CD4-positive, alpha-beta memory T cell (primary cell): ENCODE data around the gene TMEM138. TPM values are rescaled to one million over a fixed set of nuclear protein-coding genes. Genes with fewer than 3 reads are reported as not detected.

ENCODE experiments used
- CTCF ChIA-PET: fragments of 350-600 bp; sonication (Branson Sonifier 250); formaldehyde crosslinking; loops from one replicate; lab custom pipeline; 2021; ENCODE audit warnings: inconsistent platforms; ENCODE audit not compliant: partially characterized antibody; lab: Charles Lee
- POLR2A ChIA-PET: fragments of 350-600 bp; sonication (Branson Sonifier 250); formaldehyde crosslinking; loops from one replicate; lab custom pipeline; 2021; ENCODE audit not compliant: partially characterized antibody; lab: Charles Lee
- DNase-seq, 5 donors: peaks; one replicate each; pipeline versions ENCODE4 v3.0.0 to v3.0.0-alpha.2; 2020 to 2022; ENCODE audit warnings: mixed read lengths in 1 of 5
- H3K27ac ChIP-seq: one replicate; pipeline ENCODE4 v1.7.0; 2013; ENCODE audit warnings: low read depth, low read length
- H3K27me3 ChIP-seq: 2 replicates; pipeline ENCODE4 v1.7.0; 2013; ENCODE audit warnings: mild to moderate bottlenecking, low read length, moderate library complexity; ENCODE audit not compliant: insufficient read depth
- H3K36me3 ChIP-seq: 2 replicates; pipeline ENCODE4 v1.7.0; 2013; ENCODE audit warnings: mild to moderate bottlenecking, low read length, moderate library complexity; ENCODE audit not compliant: insufficient read depth
- H3K4me1 ChIP-seq: 2 replicates; pipeline ENCODE4 v1.7.0; 2013; ENCODE audit warnings: mild to moderate bottlenecking, low read length, moderate library complexity; ENCODE audit not compliant: insufficient read depth
- H3K4me3 ChIP-seq, 2 donors: one replicate each; pipeline ENCODE4 v1.7.0; 2013; ENCODE audit warnings: low read length in 2 of 2, mild to moderate bottlenecking in 1 of 2
- H3K9me3 ChIP-seq, 2 donors: one replicate each; pipeline ENCODE4 v1.7.0; 2013; ENCODE audit warnings: low read length in 2 of 2, control low read depth in 1 of 2; ENCODE audit not compliant: control insufficient read depth in 1 of 2
- H3K27ac Mint-ChIP-seq, 7 donors: one replicate each; pipeline ENCODE4 v1.8.0; 2020 to 2021; ENCODE audit warnings: mixed read lengths in 7 of 7, mild to moderate bottlenecking in 6 of 7, inconsistent platforms in 3 of 7, moderate library complexity in 3 of 7
- H3K27me3 Mint-ChIP-seq, 2 donors: one replicate each; pipeline ENCODE4 v1.8.0; 2020 to 2021; ENCODE audit warnings: mixed read lengths in 2 of 2
- H3K36me3 Mint-ChIP-seq, 2 donors: one replicate each; pipeline ENCODE4 v1.8.0; 2020 to 2021; ENCODE audit warnings: mixed read lengths in 2 of 2, inconsistent platforms in 1 of 2, mild to moderate bottlenecking in 1 of 2
- H3K4me1 Mint-ChIP-seq, 4 donors: one replicate each; pipeline ENCODE4 v1.8.0; 2020 to 2021; ENCODE audit warnings: mixed read lengths in 4 of 4, mild to moderate bottlenecking in 1 of 4
- H3K4me3 Mint-ChIP-seq, 8 donors: one replicate each; pipeline ENCODE4 v1.8.0; 2020 to 2021; ENCODE audit warnings: mixed read lengths in 8 of 8, mild to moderate bottlenecking in 7 of 8, moderate library complexity in 6 of 8, inconsistent platforms in 3 of 8
- H3K9me3 Mint-ChIP-seq, 8 donors: one replicate each; pipeline ENCODE4 v1.8.0; 2020 to 2021; ENCODE audit warnings: mixed read lengths in 8 of 8, mild to moderate bottlenecking in 5 of 8, inconsistent platforms in 3 of 8, moderate library complexity in 1 of 8
- intact Hi-C: fragments of 100-400 bp; cut with micrococcal nuclease; formaldehyde crosslinking; loops from one replicate; pipeline ENCODE4 v1.15.1; 2023
- polyA plus RNA-seq, 2 donors: library from polyadenylated mRNA; unstranded; fragments of 300-500 nt; fragmentation: Illumina TruSeq; gene quantifications; one replicate each; pipeline ENCODE4 v1.2.3, GENCODE V29; 2021
- total RNA-seq, 2 experiments: library from RNA; stranded (reverse); gene quantifications; one replicate each; pipeline ENCODE4 v1.2.3, GENCODE V29; 2021

TMEM138 gene
- total and polyA plus RNA-seq, 4 experiments from 2014 or later: 49.0 to 62.5 (median 60.2) TPM

DNA sequence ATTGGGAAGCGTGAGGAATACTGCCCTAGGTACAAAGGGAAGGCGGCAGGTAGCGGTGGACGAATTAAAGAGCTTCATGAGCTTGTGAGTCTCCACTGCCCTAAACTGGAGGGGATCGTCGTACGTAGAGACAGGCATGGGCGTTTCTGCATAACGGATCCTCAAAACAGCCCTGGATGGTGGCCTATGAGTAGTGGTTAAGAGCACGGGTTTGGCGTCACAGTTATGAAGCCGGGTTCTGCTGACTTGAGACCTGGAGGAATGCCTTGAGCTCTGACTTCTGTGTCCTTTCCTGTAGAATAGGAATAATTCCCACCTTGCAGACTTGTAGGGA is 335 bp downstream of the TMEM138 start:
- Mint-ChIP-seq H3K9me3 (peaks cover 0 to 3% (median 0%) of the 10 kb centered on the region in 8 donors), H3K27ac (peak overlapping the region; percentile 92 to 100 (median 99)), H3K27me3 (no peaks in the 10 kb centered on the region), H3K4me3 (peak overlapping the region; percentile 93 to 100 (median 98)), H3K4me1 (peaks cover 21 to 50% (median 32%) of the 10 kb centered on the region in 4 donors), H3K36me3 (peaks cover 4 to 42% of the 10 kb centered on the region in 2 donors)
- Histone ChIP-seq H3K9me3 (no peaks in the 10 kb centered on the region), H3K36me3 (peaks cover 29% of the 10 kb centered on the region), H3K27me3 (no peaks in the 10 kb centered on the region), H3K4me3 (peak overlapping the region; percentile 87 to 95), H3K27ac (peak overlapping the region; percentile 95), H3K4me1 (peaks cover 27% of the 10 kb centered on the region)
- peak in 4 of 5 donors; percentile 56 to 74 (median 60) for DNase-seq
- ChIA-PET CTCF (interaction anchor here (1.0 to 7.1 kb wide), 10 partner anchors 14 to 73 kb away, joined by 3 to 92 read pairs (median 6); partner anchors contain the start of genes DDB1, TKFC and TMEM216), POLR2A (interaction anchor here (0.6 to 6.3 kb wide), 22 partner anchors 9 to 1479 kb away, joined by 3 to 97 read pairs (median 6); partner anchors contain the start of genes CPSF7, DDB1, EEF1G and HNRNPUL2)
- intact Hi-C loops: loop anchor here (1.0 to 2.0 kb wide), 3 partner anchors 29 to 68 kb away; partner anchors contain the start of genes DDB1, SDHAF2, TKFC and TMEM216

DNA sequence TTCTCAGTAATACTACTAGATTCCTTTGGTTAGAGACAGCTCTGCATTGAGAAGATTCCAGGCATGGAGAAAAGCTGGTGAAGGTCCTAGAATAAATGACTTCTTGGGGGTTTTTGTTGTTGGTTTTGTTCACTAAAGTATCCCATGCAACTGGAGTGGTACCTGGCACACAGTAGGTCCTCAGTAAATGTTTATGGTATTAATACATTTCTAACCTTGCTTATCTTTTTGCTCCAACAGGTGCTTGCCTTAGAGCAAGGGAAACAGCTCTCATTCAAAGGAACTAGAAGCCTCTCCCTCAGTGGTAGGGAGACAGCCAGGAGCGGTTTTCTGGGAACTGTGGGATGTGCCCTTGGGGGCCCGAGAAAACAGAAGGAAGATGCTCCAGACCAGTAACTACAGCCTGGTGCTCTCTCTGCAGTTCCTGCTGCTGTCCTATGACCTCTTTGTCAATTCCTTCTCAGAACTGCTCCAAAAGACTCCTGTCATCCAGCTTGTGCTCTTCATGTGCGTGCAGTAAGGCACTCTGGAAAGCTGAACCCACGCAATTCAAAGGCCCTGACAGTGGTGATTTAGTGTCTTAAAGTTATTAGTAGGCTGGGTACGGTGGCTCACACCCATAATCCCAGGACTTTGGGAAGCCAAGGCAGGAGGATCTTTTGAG is 2.0 kb downstream of the TMEM138 start:
- Mint-ChIP-seq H3K36me3 (peaks cover 7 to 56% of the 10 kb centered on the region in 2 donors), H3K27me3 (no peaks in the 10 kb centered on the region), H3K27ac (peak overlapping the region in 5 of 7 donors; percentile 49 to 99 (median 92)), H3K9me3 (peaks cover 0 to 3% (median 0%) of the 10 kb centered on the region in 8 donors), H3K4me3 (peak overlapping the region in 6 of 8 donors; percentile 48 to 100 (median 94)), H3K4me1 (peaks cover 18 to 46% (median 30%) of the 10 kb centered on the region in 4 donors)
- H3K4me3 ChIP-seq: no peak overlapping the region
- DNase-seq: no peak
- H3K9me3 ChIP-seq: no peaks in the 10 kb centered on the region
- H3K27me3 ChIP-seq: no peaks in the 10 kb centered on the region
- ChIA-PET POLR2A (interaction anchor here (0.5 to 6.3 kb wide), 3 partner anchors 31 to 449 kb away, joined by 4 to 97 read pairs (median 5); partner anchors contain the start of genes CPSF7, DDB1, SDHAF2 and TKFC), CTCF (interaction anchor here (1.5 to 7.1 kb wide), 6 partner anchors 18 to 71 kb away, joined by 3 to 92 read pairs (median 20); partner anchors contain the start of genes DDB1 and TKFC)
- H3K36me3 ChIP-seq: peaks cover 42% of the 10 kb centered on the region
- intact Hi-C loops: no loop called here
- peaks cover 27% of the 10 kb centered on the region for H3K4me1 ChIP-seq
- no peak overlapping the region for H3K27ac ChIP-seq

DNA sequence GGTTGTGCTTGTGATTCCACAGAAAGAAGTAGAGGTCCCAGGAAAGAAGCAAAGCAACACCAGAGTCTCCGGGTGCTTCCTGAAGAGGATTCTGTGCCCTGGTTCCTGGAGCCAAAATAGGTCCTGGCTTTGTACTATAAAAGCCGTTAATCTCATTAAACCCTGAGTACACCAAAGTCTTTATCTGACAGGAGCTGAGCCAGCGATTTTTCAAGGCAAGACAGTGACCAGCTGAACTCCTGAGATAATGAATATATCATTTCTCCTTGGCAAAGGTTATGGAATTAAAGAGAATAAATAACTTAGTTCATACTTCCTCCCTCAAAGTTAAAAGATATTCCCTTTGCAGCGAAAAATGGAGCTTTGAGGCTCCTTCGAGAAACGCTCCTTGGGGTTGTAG is 5.2 kb downstream of the TMEM138 start:
- Histone ChIP-seq H3K27me3 (no peaks in the 10 kb centered on the region), H3K36me3 (peaks cover 53% of the 10 kb centered on the region), H3K4me1 (peaks cover 14% of the 10 kb centered on the region), H3K4me3 (no peak overlapping the region), H3K27ac (no peak overlapping the region), H3K9me3 (no peaks in the 10 kb centered on the region)
- Mint-ChIP-seq H3K4me1 (peaks cover 9 to 17% (median 13%) of the 10 kb centered on the region in 4 donors), H3K27ac (no peak overlapping the region), H3K36me3 (peaks cover 7 to 61% of the 10 kb centered on the region in 2 donors), H3K9me3 (no peaks in the 10 kb centered on the region), H3K27me3 (no peaks in the 10 kb centered on the region), H3K4me3 (no peak overlapping the region)
- intact Hi-C loops: no loop called here
- no peak for DNase-seq
- ChIA-PET POLR2A (interaction anchor here (0.9 to 1.1 kb wide), 2 partner anchors 34 to 62 kb away, joined by 3 to 4 read pairs; partner anchors contain the start of genes CPSF7 and SDHAF2), CTCF (interaction anchor here (1.1 to 4.2 kb wide), 3 partner anchors 18 to 36 kb away, joined by 5 to 23 read pairs (median 5); no protein-coding TSS in a partner anchor)

DNA sequence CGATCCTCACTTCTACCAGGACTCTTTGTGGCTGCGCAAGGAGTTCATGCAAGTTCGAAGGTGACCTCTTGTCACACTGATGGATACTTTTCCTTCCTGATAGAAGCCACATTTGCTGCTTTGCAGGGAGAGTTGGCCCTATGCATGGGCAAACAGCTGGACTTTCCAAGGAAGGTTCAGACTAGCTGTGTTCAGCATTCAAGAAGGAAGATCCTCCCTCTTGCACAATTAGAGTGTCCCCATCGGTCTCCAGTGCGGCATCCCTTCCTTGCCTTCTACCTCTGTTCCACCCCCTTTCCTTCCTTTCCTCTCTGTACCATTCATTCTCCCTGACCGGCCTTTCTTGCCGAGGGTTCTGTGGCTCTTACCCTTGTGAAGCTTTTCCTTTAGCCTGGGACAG is 6.5 kb downstream of the TMEM138 start:
- ChIA-PET POLR2A (interaction anchor here (2.2 kb wide), 1 partner anchor 23 kb away, joined by 13 read pairs; the partner anchor contains the start of gene TMEM216), CTCF (interaction anchor here (2.2 to 4.2 kb wide), 2 partner anchors 17 to 33 kb away, joined by 10 to 23 read pairs; no protein-coding TSS in a partner anchor)
- peaks cover 2 to 4% (median 3%) of the 10 kb centered on the region in 4 donors for H3K4me1 Mint-ChIP-seq
- no peak overlapping the region for H3K27ac ChIP-seq
- intact Hi-C loops: no loop called here
- H3K27me3 ChIP-seq: no peaks in the 10 kb centered on the region
- H3K36me3 Mint-ChIP-seq: peaks cover 7 to 52% of the 10 kb centered on the region in 2 donors
- no peak overlapping the region for H3K4me3 Mint-ChIP-seq
- H3K27ac Mint-ChIP-seq: peak overlapping the region in 1 of 7 donors; percentile 57
- no peaks in the 10 kb centered on the region for H3K27me3 Mint-ChIP-seq
- H3K9me3 Mint-ChIP-seq: no peaks in the 10 kb centered on the region
- no peak overlapping the region for H3K4me3 ChIP-seq
- H3K4me1 ChIP-seq: peaks cover 3% of the 10 kb centered on the region
- H3K9me3 ChIP-seq: no peaks in the 10 kb centered on the region
- H3K36me3 ChIP-seq: peaks cover 53% of the 10 kb centered on the region
- no peak for DNase-seq

DNA sequence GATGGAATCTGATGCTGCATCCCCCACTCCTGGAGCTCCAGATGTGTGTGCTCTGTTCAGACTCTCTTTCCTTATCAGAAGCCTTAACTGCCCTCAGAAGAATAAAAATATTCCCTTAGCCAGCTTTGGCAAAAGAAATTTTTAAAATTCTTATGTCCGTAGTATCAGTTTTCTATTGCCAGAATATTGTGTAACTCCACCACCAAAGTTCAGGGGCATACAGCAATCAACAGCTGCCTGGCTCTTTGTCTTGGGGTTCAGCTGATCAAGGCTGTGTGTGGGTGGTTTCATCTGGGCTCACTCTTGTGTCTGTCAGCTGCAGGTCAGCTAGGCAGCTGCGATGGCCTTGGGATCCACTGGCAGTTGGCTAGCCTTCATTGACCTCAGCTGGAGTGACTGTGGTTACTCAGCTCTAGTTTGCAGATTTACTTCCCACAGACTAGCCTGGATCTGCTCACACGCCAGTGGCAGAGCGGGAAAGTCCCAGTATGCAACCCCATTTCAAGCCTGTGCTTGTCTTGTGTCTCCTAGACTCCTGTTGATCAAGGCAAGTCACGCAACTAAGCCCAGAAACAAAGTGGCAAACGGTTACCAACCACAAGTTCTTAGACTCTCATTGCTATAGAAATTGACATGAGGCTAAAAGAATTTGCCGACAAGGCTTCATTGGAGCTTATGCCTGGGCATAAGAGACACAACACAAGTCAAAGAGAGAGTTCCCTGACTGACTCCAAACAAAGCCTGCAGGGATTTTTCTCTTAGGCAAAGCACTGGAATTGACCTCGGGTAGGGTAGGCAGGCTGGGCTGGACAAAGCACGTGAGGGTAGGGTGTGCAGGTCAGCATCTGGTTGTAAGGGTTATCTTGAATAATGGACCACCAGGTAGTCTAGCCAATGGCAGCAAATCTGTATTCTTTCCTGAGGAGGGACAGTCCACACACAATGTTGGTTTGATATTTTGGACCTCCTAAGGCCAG is 7.5 kb downstream of the TMEM138 start:
- Histone ChIP-seq H3K4me3 (no peak overlapping the region), H3K27ac (no peak overlapping the region), H3K9me3 (no peaks in the 10 kb centered on the region), H3K27me3 (no peaks in the 10 kb centered on the region), H3K36me3 (peaks cover 44% of the 10 kb centered on the region), H3K4me1 (no peaks in the 10 kb centered on the region)
- CTCF ChIA-PET: interaction anchor here (0.7 to 2.5 kb wide), 3 partner anchors 8 to 34 kb away, joined by 3 to 12 read pairs (median 10); partner anchors contain the start of gene CYB561A3
- POLR2A ChIA-PET: interaction anchor here (1.1 to 2.2 kb wide), 3 partner anchors 16 to 36 kb away, joined by 4 to 13 read pairs (median 4); partner anchors contain the start of genes DDB1, TKFC and TMEM216
- no peak for DNase-seq
- Mint-ChIP-seq H3K27me3 (no peaks in the 10 kb centered on the region), H3K27ac (peak overlapping the region in 2 of 7 donors; percentile 0 to 7), H3K9me3 (no peaks in the 10 kb centered on the region), H3K36me3 (peaks cover 7 to 42% of the 10 kb centered on the region in 2 donors), H3K4me1 (no peaks in the 10 kb centered on the region), H3K4me3 (no peak overlapping the region)
- intact Hi-C loops: no loop called here

- Mint-ChIP-seq H3K27me3 (no peaks in the 10 kb centered on the region), H3K36me3 (peaks cover 7 to 42% of the 10 kb centered on the region in 2 donors), H3K4me3 (no peak overlapping the region), H3K9me3 (no peaks in the 10 kb centered on the region), H3K27ac (peak overlapping the region in 2 of 7 donors; percentile 19 to 69), H3K4me1 (no peaks in the 10 kb centered on the region)
- no peak for DNase-seq
- ChIA-PET POLR2A (interaction anchor here (1.1 to 1.8 kb wide), 3 partner anchors 9 to 37 kb away, joined by 4 to 7 read pairs (median 4); partner anchors contain the start of genes CYB561A3, DDB1, TKFC and TMEM138), CTCF (interaction anchor here (0.7 to 2.5 kb wide), 3 partner anchors 9 to 15 kb away, joined by 3 to 12 read pairs (median 5); partner anchors contain the start of gene CYB561A3)
- no peaks in the 10 kb centered on the region for H3K9me3 ChIP-seq
- H3K4me1 ChIP-seq: no peaks in the 10 kb centered on the region
- H3K27ac ChIP-seq: no peak overlapping the region
- no peaks in the 10 kb centered on the region for H3K27me3 ChIP-seq
- no peak overlapping the region for H3K4me3 ChIP-seq
- H3K36me3 ChIP-seq: peaks cover 43% of the 10 kb centered on the region
- intact Hi-C loops: no loop called here
These were observed 8.3 kb downstream of the TMEM138 start for GRCh38 chr11:61370349-61371005.
